Stimulated activated CD8-positive, alpha-beta memory T cell treated with anti-CD3 and anti-CD28 coated beads, Interleukin-2, amount 100 ng/mL, for 1 hour (primary cell): ENCODE measurements around the gene CCZ1B.
"Not testable (repeated sequence)": the region's sequence is repeated elsewhere in the genome, so short reads cannot be mapped to it uniquely, and the experiment has no call there.

Source experiments
- DNase-seq, 2 donors: peaks; one replicate each; pipeline ENCODE4 v3.0.0-alpha.2; 2020; ENCODE audit warnings: low read depth in 2 of 2

The CCZ1B gene

GRCh38 chr7:6826151-6826550 lies at the start of gene CCZ1B:
TSS of gene CCZ1B (minus strand) at chr7:6826275. CDS start at chr7:6826197, 78 bp downstream.
- DNase-seq, result peak; percentile 66 to 80

GRCh38 chr7:6875022-6875421 lies 48.9 kb upstream of the CCZ1B start:
- DNase-seq, result not testable (repeated sequence)

GRCh38 chr7:6872246-6872945 lies 46.3 kb upstream of the CCZ1B start:
- not testable (repeated sequence) for DNase-seq

GRCh38 chr7:6871421-6872144 lies 45.5 kb upstream of the CCZ1B start:
- not testable (repeated sequence) for DNase-seq

- not testable (repeated sequence) for DNase-seq
Observed at GRCh38 chr7:6864751-6865150, 38.7 kb upstream of the CCZ1B start.

- DNase-seq, result not testable (repeated sequence)
Observed at GRCh38 chr7:6864188-6864587, 38.1 kb upstream of the CCZ1B start.

GRCh38 chr7:6862876-6863275 lies 36.8 kb upstream of the CCZ1B start:
- not testable (repeated sequence) for DNase-seq

GRCh38 chr7:6857721-6858314 lies 31.7 kb upstream of the CCZ1B start:
- peak; percentile 53 to 62 for DNase-seq

GRCh38 chr7:6855563-6856131 lies 29.6 kb upstream of the CCZ1B start:
- not testable (repeated sequence) for DNase-seq

GRCh38 chr7:6854747-6855562 lies 28.9 kb upstream of the CCZ1B start:
- not testable (repeated sequence) for DNase-seq

- DNase-seq, result not testable (repeated sequence)
Observed at GRCh38 chr7:6853681-6854080, 27.6 kb upstream of the CCZ1B start.

- DNase-seq, result not testable (repeated sequence)
Observed at GRCh38 chr7:6849127-6849526, 23.1 kb upstream of the CCZ1B start.

GRCh38 chr7:6847751-6848150 lies 21.7 kb upstream of the CCZ1B start:
- DNase-seq, result not testable (repeated sequence)

GRCh38 chr7:6845971-6846449 lies 19.9 kb upstream of the CCZ1B start:
- DNase-seq, result not testable (repeated sequence)

- not testable (repeated sequence) for DNase-seq
Observed at GRCh38 chr7:6843654-6844053, 17.6 kb upstream of the CCZ1B start.

- not testable (repeated sequence) for DNase-seq
Observed at GRCh38 chr7:6843092-6843491, 17.0 kb upstream of the CCZ1B start.

GRCh38 chr7:6842278-6842921 lies 16.3 kb upstream of the CCZ1B start:
- not testable (repeated sequence) for DNase-seq

- DNase-seq, result not testable (repeated sequence)
Observed at GRCh38 chr7:6837081-6837480, 11.0 kb upstream of the CCZ1B start.

- DNase-seq, result not testable (repeated sequence)
Observed at GRCh38 chr7:6835521-6835920, 9.4 kb upstream of the CCZ1B start.

- DNase-seq, result no peak
Observed at GRCh38 chr7:6833636-6834035, 7.6 kb upstream of the CCZ1B start.
